GM18526 (cell line): ENCODE data around the gene ADGRA1.

ENCODE experiments used
- POLR2A ChIP-seq: IDR thresholded peaks from 3 replicates; pipeline ENCODE4 v1.6.1; 2011; ENCODE audit not compliant: insufficient read length; ENCODE audit errors: extremely low read depth

ADGRA1 gene

GRCh38 chr10:133105686-133106390, 18.1 kb downstream of the ADGRA1 start:
- no peak for TF ChIP-seq POLR2A

GRCh38 chr10:133106516-133106915, 18.8 kb downstream of the ADGRA1 start:
- no peak for TF ChIP-seq POLR2A

- no peak for TF ChIP-seq POLR2A
Observed at GRCh38 chr10:133107442-133107841, 19.7 kb downstream of the ADGRA1 start.

GRCh38 chr10:133109711-133110110, 22.0 kb downstream of the ADGRA1 start:
- no peak for TF ChIP-seq POLR2A

GRCh38 chr10:133110133-133110532, 22.4 kb downstream of the ADGRA1 start:
- TF ChIP-seq POLR2A: no peak

GRCh38 chr10:133110609-133111275, 23.0 kb downstream of the ADGRA1 start:
- no peak for TF ChIP-seq POLR2A

- TF ChIP-seq POLR2A: no peak
Observed at GRCh38 chr10:133113146-133113830, 25.6 kb downstream of the ADGRA1 start.

- TF ChIP-seq POLR2A: no peak
Observed at GRCh38 chr10:133113847-133114246, 26.1 kb downstream of the ADGRA1 start.

GRCh38 chr10:133114251-133114650, 26.5 kb downstream of the ADGRA1 start:
- no peak for TF ChIP-seq POLR2A

- TF ChIP-seq POLR2A: no peak
Observed at GRCh38 chr10:133114726-133115452, 27.2 kb downstream of the ADGRA1 start.

- no peak for TF ChIP-seq POLR2A
Observed at GRCh38 chr10:133115453-133115842, 27.7 kb downstream of the ADGRA1 start.

GRCh38 chr10:133115976-133116375, 28.3 kb downstream of the ADGRA1 start:
- TF ChIP-seq POLR2A: no peak

- no peak for TF ChIP-seq POLR2A
Observed at GRCh38 chr10:133116455-133116854, 28.7 kb downstream of the ADGRA1 start.

- TF ChIP-seq POLR2A: no peak
Observed at GRCh38 chr10:133117036-133117687, 29.4 kb downstream of the ADGRA1 start.

GRCh38 chr10:133117688-133118071, 30.0 kb downstream of the ADGRA1 start:
- no peak for TF ChIP-seq POLR2A
